ENCODE data around the gene ATXN2L.

ATXN2L gene

GRCh38 chr16:28846080-28846932, 23.5 kb downstream of the ATXN2L start, which contains the start of gene TUFM (continued):
- TF ChIP-seq ZNF654 (tag by site-specific recombination; IDR thresholded peaks at IDR 0.05; ENCODE audit: low read depth) (no peak), KLF16 (tag by site-specific recombination; IDR thresholded peaks at IDR 0.05) (peak; percentile 96), ZXDB (tag by site-specific recombination; IDR thresholded peaks at IDR 0.05) (peak; percentile 91), ZNF398 (tag by site-specific recombination; IDR thresholded peaks at IDR 0.05) (peak; percentile 86), ZNF391 (tag by site-specific recombination; IDR thresholded peaks at IDR 0.05; ENCODE audit: borderline replicate concordance, low read depth) (peak; percentile 67; the same call in 1 of the 2 replicates), REPIN1 (tag by site-specific recombination; IDR thresholded peaks at IDR 0.05; ENCODE audit: low read depth) (no peak), ZNF624 (tag by site-specific recombination; IDR thresholded peaks at IDR 0.05) (no peak), SCRT2 (tag by site-specific recombination; IDR thresholded peaks at IDR 0.05) (no peak), ZNF362 (tag by site-specific recombination; IDR thresholded peaks at IDR 0.05) (no peak), ZNF48 (tag by site-specific recombination; IDR thresholded peaks at IDR 0.05) (no peak), ZBTB26 (tag by site-specific recombination; optimal IDR thresholded peaks at IDR 0.05) (peak; percentile 90), ZBTB10 (tag by site-specific recombination; IDR thresholded peaks at IDR 0.05) (peak; percentile 80), ZNF202 (tag by site-specific recombination; IDR thresholded peaks at IDR 0.05; ENCODE audit: borderline replicate concordance) (no peak), ZNF311 (tag by site-specific recombination; IDR thresholded peaks at IDR 0.05; ENCODE audit: borderline replicate concordance) (no peak), ZNF768 (tag by site-specific recombination; IDR thresholded peaks at IDR 0.05) (peak; percentile 53; the same call in 1 of the 2 replicates), ZSCAN5A (tag by site-specific recombination; IDR thresholded peaks at IDR 0.05) (peak; percentile 63; the same call in 1 of the 2 replicates), PBX3 (CRISPR knock-in tag; IDR thresholded peaks at IDR 0.05) (peak; percentile 70; the same call in 1 of the 2 replicates), ZBTB20 (tag by site-specific recombination; IDR thresholded peaks at IDR 0.05) (peak; percentile 38; the same call in 1 of the 2 replicates), ZBTB48 (tag by site-specific recombination; IDR thresholded peaks at IDR 0.05) (peak; percentile 26; the same call in 1 of the 2 replicates), ZBTB6 (tag by site-specific recombination; IDR thresholded peaks at IDR 0.05) (peak; percentile 97), ZNF138 (tag by site-specific recombination; IDR thresholded peaks at IDR 0.05; ENCODE audit: borderline replicate concordance) (no peak), ZIC2 (tag by site-specific recombination; IDR thresholded peaks at IDR 0.05) (peak; percentile 14; the same call in 1 of the 2 replicates), BCL6B (tag by site-specific recombination; IDR thresholded peaks at IDR 0.05) (no peak)
